Stimulated activated CD8-positive, alpha-beta memory T cell treated with anti-CD3 and anti-CD28 coated beads, Interleukin-4, amount 100 ng/mL, for 24 hours (primary cell): ENCODE data around the gene ADGRG6.

Experiments
- DNase-seq: peaks from one replicate; pipeline ENCODE4 v3.0.0-alpha.2; 2020; ENCODE audit warnings: low read depth

The ADGRG6 gene

DNA sequence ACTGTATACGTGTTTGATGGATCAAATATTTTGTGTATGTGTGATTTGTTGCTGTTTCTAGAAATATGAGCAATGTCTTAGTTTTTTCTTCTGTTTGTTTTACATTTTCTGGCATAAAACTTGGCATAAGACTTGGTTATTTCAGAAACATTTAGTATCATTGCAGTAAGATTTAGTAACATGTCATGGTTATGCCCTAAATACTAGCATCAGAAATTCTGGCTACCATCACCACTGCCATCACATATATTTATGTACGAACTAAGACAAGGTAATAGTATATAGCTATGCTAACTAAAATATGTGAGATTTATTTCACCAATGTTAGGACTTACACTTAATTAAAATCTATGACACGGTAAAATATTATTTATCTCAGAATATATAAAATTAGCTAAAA lies 10.3 kb upstream of the ADGRG6 start:
- DNase-seq, result no peak

DNA sequence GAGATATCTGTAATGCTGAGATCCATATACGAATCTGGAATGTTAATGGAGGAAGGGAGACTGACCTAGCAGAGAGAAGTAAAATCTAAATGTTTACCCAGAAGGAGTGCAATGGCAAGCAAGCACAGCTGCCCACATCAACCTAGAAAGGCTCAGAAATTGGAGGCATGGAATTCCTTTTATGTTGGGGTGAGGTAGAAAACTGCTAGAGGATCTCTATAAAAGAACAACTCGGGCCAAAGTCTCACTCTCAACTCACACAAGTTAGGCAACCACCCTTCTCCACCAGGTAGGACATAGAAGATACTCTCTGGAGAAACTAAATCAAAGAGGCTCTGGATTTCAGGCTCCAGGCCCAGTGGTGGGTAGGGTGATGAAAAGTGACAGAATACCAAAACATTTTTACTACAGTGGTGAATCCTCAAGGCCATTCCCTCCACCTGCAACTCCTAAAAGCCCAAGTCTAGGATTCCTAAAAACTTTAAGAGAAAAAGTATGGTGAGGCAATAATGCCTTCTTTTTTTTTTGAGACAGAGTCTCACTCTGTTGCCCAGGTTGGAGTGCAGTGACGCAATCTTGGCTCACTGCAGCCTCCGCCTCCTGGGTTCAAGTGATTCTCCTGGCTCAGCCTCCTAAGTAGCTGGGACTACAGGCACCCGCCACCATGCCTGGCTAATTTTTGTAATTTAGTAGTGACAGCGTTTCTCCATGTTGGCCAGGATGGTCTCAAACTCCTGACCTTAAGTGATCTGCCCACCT lies 9.5 kb upstream of the ADGRG6 start:
- no peak for DNase-seq

- no peak for DNase-seq
These were observed 8.7 kb upstream of the ADGRG6 start for GRCh38 chr6:142293121-142293520.

DNA sequence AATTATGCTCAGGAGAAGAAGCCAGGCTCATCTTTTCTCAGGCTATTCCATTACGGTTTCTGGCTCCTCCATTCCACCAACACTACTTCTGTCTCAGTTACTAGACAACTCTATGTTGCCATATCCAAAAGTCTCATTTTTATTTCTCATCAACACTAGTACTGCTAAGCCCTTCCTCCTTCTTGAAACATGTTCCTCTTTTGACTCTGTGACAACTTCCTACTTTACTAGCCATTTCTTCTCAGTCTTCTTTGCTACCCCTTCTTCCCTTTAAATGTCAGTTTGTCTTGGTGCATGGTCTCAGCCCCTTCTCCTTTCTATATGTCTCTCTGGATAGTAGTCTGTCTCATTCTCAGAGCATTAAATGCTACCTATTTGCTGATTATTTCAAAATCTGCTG lies 7.1 kb upstream of the ADGRG6 start:
- no peak for DNase-seq

GRCh38 chr6:142296975-142297604 lies 4.7 kb upstream of the ADGRG6 start:
- no peak for DNase-seq

DNA sequence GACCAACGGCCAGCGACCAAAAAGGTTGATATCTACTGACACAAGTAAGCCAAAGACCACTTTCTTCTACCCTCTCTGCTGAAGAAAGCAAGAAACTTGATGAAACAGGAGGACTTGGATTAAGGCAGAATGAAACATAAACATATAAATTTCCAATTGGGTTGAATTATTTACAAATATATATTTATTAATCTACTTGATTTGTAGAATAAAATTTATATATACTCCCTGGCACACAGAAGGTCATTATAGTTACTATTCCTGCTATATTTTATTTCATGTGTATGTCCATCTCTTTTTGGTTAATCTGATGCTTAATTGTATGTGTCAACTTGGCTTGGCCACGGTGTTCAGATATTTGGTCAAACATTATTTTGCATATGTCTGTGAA lies 4.2 kb upstream of the ADGRG6 start:
- no peak for DNase-seq

DNA sequence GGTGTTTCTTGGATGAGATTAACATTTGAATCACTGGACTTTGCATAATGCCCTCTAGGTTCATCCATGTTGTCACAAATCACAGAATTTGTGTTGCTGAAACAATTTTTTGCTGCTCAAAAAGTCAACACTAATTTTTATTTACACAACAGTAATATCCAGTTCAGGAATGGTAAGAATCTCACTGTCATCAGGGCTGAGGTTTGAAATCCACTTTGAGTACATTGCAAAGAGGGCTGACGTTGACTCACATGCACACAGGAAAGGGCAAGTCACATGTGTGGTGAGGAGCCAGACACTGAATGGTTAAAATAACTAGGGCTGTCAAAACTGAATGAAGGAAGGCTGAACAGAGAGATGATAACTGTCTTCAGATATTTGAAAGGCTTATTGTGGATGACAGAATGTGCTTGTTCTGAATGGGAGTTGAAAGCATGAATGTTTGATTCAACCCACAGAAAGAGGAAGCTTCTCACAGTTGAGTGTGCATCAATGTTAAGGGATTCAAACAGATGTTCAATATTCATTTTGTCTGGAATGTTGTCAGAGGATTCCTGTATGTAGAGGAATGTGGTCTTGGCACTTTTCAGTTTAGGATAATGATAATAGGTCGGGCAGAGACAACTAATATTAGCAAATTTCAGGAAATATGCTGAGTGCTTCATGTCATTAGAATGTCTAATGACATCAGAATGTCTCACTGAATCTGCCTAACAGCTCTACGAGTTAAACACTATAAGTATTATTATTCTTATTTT lies 3.6 kb upstream of the ADGRG6 start:
- no peak for DNase-seq

- no peak for DNase-seq
These were observed 1.5 kb upstream of the ADGRG6 start for GRCh38 chr6:142300302-142300701.

DNA sequence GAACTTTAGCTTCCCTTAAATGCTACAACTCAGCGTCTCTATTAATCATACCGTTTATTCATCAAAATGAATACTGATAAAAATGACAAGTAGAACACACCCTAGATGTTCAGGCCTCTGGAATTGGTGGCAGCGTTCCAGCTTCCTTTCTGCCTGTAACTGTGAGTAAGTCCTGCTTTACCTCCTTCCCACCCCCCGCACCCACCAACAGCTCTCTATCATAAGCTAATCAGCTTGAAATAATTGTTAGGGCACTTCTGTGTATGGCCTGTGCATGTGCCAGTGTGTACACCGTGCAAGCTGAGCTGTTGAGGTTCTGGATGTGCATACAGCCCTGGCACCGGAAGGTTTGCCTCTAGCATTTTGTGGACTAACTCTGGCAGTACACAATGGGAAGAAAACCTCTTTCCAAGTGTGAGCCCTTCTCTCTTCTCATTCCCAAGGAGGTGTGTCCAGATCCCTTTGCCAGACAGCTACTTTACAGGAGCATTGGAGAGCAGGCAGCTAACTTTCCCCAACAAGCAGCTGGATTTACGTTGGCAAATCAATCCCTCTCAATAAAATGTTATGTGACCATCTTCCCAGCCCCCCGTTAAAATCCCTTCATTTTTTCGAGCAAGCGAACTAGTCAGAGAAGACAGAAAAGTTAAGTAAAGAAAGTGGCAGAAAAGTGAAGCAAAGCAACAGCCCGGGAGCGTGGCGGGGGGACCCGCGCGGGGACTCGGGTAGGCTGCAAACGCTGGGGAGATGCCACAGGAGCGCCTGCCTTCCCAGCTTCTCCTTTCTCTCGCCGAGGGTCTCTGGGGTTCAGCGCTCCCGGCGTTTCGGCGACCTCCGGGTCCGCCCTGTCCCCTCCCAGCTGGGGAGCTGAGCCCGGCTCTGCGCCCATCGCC lies 803 bp upstream of the ADGRG6 start:
- DNase-seq, result no peak

GRCh38 chr6:142302421-142303175 lies 791 bp downstream of the ADGRG6 start:
- DNase-seq, result no peak

GRCh38 chr6:142303176-142303533 lies 1.3 kb downstream of the ADGRG6 start:
- no peak for DNase-seq

DNA sequence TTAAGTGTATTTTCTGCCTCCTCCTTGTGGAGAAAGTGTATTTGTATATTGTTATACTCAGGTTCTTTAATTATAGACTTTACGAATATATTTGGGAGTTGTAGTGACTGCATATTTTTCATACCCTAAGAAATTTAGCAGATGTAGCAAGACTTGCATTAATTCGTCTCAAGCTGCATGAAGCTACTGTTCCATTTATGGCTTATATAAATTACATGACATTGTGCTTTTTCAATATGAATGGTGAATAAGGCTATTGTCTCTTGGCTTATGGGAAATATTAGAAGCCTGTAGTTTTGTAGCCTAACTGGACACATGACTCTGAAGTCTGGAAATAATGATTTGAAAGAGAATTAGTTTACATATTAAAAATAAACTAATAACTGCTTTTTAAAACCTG lies 2.4 kb downstream of the ADGRG6 start:
- DNase-seq, result no peak

DNA sequence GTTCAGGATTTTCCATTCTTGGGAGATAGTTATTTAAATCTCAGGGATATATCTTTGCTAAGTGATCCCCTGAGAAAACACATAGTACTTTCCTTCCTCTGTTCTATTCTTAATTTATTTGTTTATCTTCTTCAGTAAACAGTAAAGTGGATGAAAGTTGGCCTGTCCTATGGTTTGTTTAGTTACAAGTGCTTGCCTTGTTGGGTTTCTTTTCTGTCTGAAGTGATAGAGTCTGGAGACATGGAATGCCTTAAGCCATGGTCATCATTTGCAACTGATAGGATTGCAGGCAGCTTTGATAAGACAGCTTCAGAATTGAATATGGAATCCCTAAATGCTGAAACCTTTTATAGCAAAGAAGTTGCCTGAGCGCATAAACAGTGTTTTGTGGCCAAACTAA lies 4.9 kb downstream of the ADGRG6 start:
- DNase-seq, result no peak

- DNase-seq, result no peak
These were observed 6.3 kb downstream of the ADGRG6 start for GRCh38 chr6:142307963-142308748.

- no peak for DNase-seq
These were observed 7.6 kb downstream of the ADGRG6 start for GRCh38 chr6:142309426-142309825.

- no peak for DNase-seq
These were observed 11.5 kb downstream of the ADGRG6 start for GRCh38 chr6:142313284-142313683.

DNA sequence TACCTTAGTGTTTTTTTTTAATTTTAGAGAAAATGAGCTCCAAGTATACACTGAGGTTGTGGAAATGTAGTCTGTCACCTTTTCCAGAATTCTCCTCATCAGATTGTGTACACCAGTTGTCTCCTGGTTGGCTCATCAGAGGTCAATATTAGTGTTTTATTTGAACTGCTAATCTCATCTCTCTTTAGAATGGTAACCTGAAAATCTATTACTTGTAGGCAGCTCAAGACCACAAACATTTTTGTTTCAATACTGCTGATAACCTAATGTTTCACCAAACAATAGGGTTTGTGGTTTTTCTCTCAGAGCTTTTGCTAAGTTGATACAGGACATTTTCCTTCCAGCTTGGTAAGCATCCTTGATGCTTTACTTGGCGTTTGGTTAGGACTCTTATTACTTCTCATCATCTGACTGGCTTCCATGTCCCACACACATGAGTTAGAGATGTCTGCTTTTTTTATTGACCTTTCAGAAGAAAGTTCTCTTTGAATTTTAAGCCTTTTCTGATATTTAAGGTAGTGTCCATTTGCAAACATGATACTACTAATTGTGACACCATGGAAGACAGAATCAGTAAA lies 15.1 kb downstream of the ADGRG6 start:
- no peak for DNase-seq

DNA sequence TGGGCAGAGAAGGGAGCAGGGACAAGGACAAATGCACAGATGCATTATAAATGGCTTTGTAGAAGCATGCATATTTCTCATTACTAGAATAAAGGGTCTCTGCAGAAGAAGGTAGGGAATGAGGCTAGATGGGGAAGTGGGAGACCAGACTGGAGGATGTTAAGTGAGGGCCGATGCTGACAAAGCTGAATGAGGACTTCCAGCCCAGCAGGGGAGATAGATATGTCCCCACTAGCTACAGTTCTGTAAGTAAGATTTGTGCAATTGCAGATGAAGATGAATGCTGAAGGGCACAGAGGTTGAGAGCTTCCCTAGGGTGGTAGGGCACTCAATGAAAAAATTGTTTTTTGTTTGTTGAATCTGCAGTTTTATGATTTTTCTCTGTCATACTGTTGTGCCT lies 16.9 kb downstream of the ADGRG6 start:
- no peak for DNase-seq

- no peak for DNase-seq
These were observed 18.6 kb downstream of the ADGRG6 start for GRCh38 chr6:142320366-142320765.

DNA sequence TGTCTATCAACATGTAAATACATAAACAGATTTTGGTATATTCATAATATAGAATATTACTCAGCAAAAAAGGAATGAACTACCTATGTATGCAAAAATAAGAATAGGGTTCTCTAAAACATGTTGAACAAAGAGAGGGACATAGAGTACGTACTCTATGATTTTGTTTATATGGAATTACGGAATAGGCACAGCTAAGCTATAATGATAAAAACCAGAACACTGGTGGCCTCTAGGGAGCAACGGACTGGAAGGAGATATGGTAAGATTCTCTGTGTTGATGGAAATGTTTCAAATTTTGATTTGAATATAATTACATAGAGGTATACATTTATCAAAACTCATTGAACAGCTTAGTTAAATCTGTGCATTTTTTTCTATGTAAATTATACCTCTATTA lies 19.6 kb downstream of the ADGRG6 start:
- DNase-seq, result no peak
